NCI-H510A (cell line): ENCODE results near the gene UBE2I.
"Not testable (repeated sequence)": the region's sequence is repeated elsewhere in the genome, so short reads cannot be mapped to it uniquely, and the experiment has no call there.

Experiments used
- DNase-seq: peaks from one replicate; lab custom pipeline; 2025; lab: John Stamatoyannopoulos, UW

The UBE2I gene

DNA sequence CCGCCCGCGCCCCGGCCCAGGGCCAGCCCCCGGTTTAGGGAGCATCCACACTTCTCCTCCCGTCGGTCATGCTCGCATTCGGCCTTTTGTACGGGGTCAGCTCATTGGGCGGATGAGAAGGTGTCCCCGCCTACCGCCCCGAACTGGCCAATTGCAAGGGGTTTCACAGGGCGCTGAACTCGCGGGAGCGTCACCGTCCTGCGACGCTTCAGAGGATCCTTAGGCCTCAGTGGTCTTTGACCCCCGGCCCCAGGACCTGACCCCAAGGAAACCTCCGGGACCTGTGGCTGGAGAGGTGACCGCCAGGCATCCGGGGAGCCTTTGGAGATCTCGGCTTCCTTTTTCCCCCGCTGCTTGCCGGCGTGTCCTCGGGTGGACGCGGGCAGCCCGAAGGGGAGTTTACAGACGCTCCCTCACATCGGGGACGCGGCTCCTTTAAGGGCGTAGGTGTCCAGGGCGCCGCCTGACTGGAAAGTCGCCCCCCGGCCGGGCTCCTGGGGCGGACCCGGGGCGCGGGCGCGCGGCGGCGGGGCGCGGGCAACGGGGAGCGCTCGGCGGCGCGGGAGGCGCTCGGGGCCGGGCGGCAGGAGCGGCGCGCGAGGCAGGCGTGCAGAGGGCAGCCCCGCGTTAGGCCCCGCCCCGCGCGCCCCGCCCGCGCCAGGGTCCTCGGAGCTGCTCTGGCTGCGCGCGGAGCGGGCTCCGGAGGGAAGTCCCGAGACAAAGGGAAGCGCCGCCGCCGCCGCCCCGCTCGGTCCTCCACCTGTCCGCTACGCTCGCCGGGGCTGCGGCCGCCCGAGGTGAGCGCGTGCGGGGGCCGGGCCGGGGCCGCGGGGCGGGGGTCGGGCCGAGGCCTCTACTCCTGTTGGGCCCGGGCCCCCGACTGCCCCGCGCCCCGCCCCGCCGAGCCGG is at the start of gene UBE2I:
Gene UBE2I (plus strand): TSS at position 660 of the 909 bp plus-strand sequence. CDS start 4,395 bp downstream, outside the sequence.
- DNase-seq, result peak; percentile 85

GRCh38 chr16:1259760-1260068 is 49.7 kb upstream of the UBE2I start:
- no peak for DNase-seq

DNA sequence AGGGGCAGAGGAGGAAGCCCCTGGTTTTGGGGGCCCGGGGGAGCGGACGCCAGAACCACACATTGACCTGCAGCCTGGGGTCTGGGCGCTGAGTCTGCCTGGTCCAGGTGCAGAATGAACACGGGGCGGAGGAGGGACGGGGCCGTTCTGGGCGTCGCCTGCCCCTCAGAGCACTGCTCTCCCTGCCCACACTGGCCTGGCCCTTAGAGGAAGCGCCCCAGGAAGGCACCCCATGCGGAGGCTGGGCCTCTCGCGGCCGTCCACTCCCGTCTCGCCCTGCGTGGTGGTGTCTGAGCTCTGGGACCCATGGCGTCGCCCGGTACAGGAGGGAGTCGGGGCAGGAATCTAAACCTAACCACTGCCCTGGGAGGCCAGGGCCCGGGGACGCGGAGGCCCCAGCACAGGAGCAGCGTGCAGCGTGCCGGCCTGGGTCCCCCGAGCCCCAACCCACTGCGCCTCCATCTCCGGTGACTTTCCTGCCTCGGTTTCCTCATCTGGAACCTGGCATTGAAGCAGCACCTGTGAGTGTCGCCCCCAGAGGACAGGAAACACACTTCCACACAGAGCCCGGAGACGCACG is 49.2 kb upstream of the UBE2I start:
- DNase-seq, result no peak

DNA sequence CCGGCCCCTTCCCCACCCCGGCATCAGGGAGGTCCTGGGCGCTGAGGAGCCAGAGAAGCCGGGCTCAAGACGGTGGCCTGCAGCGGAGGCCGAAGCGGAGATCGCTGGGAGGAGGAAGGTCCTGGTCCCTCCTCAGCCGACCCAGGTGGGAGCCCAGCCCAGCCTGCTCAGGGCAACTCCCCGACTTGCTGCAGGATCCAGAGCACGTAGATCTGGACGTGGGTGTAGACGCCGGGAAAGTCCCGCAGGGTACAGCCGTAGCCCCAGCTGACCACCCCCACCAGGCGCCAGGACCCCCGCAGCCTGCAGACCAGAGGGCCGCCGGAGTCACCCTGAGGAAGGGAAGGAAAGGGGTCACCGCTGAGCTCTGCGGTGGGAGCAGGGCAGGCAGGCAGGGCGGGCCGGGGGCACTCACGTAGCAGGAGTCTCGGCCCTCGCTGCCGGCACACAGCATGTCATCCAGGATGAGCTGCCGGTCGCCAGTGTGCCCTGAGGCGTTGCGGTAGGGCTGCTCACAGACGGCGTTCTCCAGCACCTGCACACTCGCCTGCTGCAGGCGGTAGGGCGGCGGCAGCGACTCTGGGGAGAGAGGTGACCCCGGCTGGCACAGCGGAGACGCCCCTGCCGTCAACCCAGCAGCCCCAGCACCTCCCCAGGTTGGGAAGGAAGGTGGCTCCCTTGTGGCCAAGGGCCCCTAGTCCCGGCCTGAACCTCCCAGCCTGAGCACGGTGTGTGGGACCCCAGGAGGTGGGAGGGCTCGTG is 48.1 kb upstream of the UBE2I start:
- DNase-seq, result no peak

DNA sequence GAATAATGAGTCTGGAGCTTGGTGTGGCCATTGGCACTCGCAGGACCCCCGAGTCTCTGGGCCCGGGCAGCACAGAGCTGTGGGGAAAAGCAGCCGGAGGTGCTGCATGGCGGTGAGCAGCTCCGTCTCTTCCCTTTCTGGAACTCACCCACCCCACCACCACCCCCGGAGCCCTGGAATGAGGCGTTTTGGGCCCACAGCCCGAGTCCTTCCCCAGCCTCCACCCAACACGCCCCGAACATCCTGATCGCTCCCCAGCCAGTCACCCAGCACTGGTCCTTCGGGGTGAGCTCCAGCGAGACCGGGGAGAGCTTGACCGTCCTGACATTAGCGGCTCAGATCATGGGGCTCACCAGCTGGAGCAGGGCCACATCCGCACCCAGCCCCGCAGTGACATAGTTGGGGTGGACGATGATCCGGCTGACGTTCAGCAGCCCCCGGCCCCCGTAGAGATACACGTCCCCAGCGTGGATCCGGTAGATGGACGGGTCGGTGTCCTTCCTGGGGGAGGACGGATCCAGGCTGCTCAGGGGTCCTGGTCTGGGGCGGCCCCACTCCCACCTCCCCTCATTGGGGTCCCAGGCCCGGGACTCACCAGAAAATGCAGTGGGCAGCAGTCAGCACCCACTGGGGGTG is 47.1 kb upstream of the UBE2I start:
- no peak for DNase-seq

DNA sequence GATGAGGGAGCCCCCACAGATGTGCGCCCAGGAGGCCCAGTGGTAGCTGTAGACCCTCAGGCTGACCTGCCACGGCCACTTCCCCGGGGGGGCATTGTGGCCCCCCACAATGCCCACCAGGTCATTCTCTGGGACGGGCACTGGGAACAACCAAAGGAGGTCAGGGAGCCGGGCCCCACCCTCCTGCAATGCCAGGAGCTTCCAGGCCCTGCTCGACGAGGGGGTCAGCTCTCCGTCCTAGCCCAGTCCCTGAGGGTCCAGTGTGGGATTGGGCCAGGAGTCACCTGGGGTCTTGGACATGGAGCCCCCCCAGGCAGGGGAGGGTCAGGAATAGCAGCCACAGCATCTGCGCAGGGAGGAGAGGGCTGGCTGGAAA is 46.6 kb upstream of the UBE2I start:
- DNase-seq, result no peak

DNA sequence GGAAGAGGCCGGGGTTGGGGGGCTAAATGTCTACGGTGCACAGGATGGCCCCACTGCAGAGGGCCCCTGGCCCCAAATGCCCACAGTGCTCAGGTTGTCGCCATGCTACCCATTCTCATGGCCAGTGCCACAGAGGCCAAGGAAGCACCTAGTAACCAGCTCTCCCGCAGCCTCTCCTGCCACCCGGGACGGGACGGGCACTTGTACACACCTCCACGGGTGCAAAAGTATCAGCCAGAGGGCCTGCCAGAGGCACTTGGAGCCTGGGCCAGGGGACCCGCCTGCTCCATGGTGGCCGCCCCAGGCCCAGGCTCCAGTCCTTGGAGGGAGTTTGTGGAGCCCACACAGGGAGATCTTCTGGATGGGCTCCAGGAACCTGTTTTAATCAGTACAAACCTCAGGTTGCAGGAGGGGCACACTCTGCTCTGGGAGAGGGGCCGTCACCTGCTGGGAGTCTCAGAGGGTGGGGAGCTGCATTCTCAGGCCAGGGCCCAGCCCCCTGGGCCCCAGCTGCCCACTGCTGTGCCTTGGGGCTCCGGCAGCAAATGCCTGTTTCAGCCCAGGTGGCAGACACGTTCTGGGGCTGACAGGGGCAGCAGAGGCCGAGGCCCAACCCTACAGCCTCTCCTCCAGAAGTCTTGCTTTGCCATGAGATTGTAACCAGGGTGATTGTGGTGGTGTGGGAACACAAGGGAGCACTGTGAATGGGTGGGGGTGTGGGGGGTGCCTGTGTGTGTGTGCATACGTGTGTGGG is 45.7 kb upstream of the UBE2I start:
- DNase-seq, result no peak

DNA sequence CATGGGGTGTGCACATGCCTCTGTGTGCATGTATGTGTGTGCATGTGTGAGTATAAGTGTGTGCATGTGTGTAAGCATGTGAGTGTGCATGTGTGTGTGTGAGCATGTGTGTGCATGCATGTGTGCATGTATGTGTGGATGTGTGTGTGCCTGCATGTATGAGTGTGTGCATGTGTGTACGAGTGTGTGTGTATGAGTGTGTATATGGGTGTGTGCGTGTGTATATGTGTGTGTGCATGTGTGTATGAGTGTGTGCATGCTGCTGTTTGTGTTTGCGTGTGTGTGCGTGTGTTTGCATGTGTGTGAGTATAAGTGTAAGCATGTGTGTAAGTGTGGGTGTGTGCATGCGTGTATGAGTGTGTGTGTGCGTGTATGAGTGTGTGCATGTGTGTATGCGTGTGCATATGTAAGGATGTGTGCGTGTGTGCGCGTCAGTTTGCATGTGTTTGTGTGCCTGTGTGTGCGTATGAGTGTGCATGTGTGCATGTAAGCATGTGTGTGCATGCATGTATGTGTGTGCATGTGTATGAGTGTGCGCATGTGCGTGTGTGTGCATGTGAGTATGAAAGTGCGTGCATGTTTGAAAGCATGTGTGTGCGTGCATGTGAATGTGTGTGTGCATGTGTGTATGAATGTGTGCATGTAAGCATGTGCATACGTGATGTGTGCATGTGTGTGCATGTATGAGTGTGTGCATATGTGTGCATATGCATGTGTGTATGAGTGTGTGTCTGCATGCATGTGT is 44.9 kb upstream of the UBE2I start:
- DNase-seq, result no peak

DNA sequence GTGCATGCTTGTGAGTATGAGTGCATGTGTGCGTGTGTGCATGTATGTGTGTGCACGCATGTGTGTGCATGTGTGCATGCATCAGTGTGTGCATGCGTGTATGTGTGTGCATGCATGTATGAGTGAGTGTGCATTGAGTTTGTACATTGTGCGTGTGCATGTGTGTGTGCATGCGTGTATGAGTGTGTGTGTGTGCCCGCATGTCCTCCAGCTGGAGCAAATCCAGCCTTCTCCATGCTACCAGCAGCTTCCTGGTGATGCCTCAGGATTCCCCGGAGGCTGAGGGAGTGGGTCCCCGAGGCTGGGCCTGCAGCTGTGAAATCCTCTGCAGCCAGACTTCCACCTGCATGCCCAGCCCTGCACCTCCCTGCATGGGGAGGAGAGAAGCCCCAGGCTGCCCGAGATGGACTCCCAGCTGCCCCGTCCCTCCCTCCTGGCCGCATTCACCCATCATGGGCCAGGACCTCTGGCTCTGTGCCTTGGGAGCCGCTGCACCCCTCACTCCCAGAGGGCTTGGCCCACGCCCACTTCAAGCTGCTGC is 44.3 kb upstream of the UBE2I start:
- DNase-seq, result no peak

GRCh38 chr16:1265826-1266225 is 43.6 kb upstream of the UBE2I start:
- no peak for DNase-seq

DNA sequence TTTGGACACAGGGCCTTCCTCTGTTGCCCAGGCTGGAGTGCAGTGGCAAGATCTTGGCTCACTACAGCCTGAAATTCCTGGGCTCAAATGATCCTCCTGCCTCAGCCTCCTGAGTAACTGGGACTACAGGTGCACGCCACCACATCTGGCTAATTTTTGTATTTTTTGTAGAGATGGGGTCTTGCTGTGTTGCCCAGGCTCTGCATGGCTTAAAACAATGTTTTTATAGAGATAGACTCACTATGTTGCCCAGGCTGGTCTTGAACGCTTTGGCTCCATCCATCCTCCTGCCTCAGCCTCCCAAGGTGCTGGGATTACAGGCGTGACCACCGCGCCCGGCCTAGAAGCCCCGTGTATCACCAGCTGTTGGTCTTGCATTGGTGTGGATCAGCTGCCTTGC is 40.0 kb upstream of the UBE2I start:
- DNase-seq, result not testable (repeated sequence)

GRCh38 chr16:1271380-1271723 is 38.1 kb upstream of the UBE2I start:
- no peak for DNase-seq

DNA sequence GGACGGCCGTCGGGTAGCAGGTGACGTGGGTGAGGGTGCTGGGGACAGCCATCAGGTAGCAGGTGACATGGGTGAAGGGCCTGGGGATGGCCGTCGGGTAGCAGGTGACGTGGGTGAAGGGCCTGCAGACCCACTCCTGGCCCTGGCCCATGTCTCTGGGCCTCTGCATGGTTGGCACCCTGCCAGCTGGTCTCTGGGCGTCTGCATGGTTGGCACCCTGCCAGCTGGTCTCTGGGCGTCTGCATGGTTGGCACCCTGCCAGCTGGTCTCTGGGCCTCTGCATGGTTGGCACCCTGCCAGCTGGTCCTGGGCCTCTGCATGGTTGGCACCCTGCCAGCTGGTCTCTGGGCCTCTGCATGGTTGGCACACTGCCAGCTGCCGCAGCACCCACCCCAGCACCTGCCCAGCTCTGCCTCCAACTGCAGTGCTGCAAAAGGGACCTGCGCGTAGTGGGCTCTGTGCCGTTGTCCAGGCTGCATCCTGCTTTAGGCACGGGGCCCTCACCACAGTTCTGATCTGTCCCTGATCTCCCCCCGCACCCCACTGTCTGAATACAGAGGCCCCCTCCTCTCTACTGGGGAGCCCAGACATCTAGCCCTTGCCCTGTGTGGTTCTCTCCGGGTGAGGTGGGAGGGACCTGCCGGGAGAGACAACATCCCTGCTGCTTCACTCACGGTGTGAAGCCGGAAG is 37.6 kb upstream of the UBE2I start:
- DNase-seq, result peak; percentile 81

GRCh38 chr16:1272453-1273198 is 36.8 kb upstream of the UBE2I start:
- no peak for DNase-seq

DNA sequence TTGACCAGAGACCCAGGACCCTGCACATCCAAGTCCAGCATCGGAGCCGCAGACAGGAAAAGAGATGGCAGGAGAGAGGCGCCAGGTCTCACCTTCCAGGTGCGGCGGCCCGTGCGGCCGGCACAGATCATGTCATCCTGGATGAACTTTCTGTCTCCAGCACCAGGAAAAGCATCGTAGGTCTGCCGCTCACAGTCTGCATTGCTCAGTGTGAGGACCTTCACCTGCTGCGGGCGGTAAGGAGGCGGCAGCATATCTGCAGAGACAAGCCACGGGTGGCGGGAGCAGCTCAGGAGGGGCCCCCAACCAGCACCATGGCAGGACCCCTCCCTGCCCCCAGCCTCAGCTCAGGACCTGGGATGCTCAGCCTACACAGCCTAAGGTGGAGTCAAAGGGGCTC is 35.6 kb upstream of the UBE2I start:
- DNase-seq, result no peak

- DNase-seq, result no peak
Observed at GRCh38 chr16:1274767-1275166, 34.7 kb upstream of the UBE2I start.

DNA sequence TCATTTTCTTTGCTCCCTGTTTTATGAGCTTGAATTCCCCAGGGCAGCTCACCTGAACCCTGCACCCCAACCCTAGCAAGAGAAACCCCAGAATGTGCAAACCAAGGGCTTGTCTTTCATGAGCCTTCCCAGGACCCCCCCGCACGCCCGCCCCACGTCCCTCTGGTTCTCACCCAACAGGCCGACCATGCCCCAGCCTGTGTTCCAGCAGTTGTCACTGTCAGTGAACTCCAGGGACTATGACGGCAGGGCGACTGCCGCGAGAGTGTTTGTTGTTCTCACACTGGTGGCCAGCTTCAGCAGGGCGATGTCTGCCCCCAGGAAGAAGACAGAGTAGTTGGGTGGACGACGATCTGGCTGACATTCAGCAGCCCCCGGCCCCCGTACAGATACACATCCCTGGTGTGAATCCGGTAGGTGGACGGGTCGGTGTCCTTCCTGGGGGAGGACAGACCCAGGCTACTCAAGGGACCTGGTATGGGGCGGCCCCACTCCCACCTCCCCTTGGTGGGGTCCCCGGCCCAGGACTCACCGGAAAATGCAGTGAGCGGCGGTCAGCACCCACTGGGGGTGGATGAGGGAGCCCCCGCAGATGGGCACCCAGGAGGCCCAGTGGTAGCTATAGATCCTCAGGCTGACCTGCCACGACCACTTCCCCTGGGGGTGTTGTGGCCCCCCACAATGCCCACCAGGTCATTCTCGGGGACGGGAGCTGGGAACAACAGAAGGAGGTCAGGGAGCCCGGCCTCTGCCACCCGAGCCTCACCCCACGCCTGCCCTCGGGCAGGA is 33.5 kb upstream of the UBE2I start:
- DNase-seq, result no peak

- DNase-seq, result no peak
Observed at GRCh38 chr16:1276580-1276878, 32.9 kb upstream of the UBE2I start.

GRCh38 chr16:1277151-1277598 is 32.3 kb upstream of the UBE2I start:
- no peak for DNase-seq
